Panc1 (cell line): ENCODE measurements around the gene EPHB1.

ENCODE experiments used
- POLR2AphosphoS5 ChIP-seq: IDR thresholded peaks from 2 replicates; pipeline ENCODE4 v1.6.1; 2012; ENCODE audit warnings: mild to moderate bottlenecking, low read depth, low read length, moderate library complexity
- SIN3A ChIP-seq: IDR thresholded peaks from 2 replicates; pipeline ENCODE4 v1.6.1; 2012; ENCODE audit warnings: low read depth, mild to moderate bottlenecking, low read length, moderate library complexity, borderline replicate concordance; ENCODE audit not compliant: insufficient read depth
- TF ChIP-seq, protein P1 (sequence below): fragments of 450-650 bp; IDR thresholded peaks from 2 replicates; pipeline ENCODE4 v1.5.1; 2017; ENCODE audit warnings: mild to moderate bottlenecking

DNA sequence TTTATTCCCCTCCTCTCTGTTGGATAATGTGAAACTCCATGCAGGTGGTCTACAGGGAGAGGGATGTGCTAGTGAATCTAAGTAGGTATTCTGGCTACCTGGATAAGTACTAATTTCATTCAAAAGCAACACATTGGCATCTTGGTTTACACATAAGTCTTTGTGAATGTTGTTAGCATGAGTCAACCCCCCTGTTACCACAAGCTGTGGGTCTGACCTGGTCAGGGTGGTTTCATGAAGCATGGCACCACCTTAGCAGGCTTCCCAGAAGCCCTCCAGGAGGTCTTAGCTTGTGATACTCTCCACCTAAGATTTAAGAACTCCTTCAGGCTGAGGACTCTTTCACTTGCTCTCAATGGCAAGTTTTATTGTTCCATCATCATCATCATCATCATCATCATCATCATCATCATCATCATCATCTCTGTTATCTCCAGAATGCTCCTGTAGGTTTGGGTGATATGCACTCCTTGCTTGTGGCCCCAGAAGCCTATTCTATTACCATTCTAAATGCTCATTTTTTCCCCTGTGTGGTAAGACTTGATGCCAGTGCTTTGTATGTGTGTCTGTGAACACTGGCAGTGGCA is 62.8 kb downstream of the EPHB1 start:
- TF ChIP-seq POLR2AphosphoS5, result no peak
- TF ChIP-seq, protein P1, sequence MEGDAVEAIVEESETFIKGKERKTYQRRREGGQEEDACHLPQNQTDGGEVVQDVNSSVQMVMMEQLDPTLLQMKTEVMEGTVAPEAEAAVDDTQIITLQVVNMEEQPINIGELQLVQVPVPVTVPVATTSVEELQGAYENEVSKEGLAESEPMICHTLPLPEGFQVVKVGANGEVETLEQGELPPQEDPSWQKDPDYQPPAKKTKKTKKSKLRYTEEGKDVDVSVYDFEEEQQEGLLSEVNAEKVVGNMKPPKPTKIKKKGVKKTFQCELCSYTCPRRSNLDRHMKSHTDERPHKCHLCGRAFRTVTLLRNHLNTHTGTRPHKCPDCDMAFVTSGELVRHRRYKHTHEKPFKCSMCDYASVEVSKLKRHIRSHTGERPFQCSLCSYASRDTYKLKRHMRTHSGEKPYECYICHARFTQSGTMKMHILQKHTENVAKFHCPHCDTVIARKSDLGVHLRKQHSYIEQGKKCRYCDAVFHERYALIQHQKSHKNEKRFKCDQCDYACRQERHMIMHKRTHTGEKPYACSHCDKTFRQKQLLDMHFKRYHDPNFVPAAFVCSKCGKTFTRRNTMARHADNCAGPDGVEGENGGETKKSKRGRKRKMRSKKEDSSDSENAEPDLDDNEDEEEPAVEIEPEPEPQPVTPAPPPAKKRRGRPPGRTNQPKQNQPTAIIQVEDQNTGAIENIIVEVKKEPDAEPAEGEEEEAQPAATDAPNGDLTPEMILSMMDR, result no peak
- no peak for TF ChIP-seq SIN3A
